GM18499 (cell line): ENCODE results near the gene PPP1CB.

ENCODE experiments used
- ATAC-seq: cut with Tn5 transposase; IDR thresholded peaks from one replicate; pipeline ENCODE4 v1.9.1; 2021; ENCODE audit warnings: moderate number of reproducible peaks; ENCODE audit not compliant: insufficient read depth, unreplicated experiment

The PPP1CB gene

GRCh38 chr2:28751252-28751955, at the start of gene PPP1CB:
TSS of gene PPP1CB (plus strand) at chr2:28751830. CDS start at chr2:28752125, 295 bp downstream.
- peak; percentile 58 for ATAC-seq

GRCh38 chr2:28702415-28702861, 49.2 kb upstream of the PPP1CB start:
- no peak for ATAC-seq

GRCh38 chr2:28702878-28703277, 48.8 kb upstream of the PPP1CB start:
- no peak for ATAC-seq

- ATAC-seq = no peak
These were observed 47.0 kb upstream of the PPP1CB start for GRCh38 chr2:28704621-28705020.

- no peak for ATAC-seq
These were observed 45.7 kb upstream of the PPP1CB start for GRCh38 chr2:28705751-28706440.

- ATAC-seq = no peak
These were observed 44.0 kb upstream of the PPP1CB start for GRCh38 chr2:28707592-28707991.

- no peak for ATAC-seq
These were observed 42.5 kb upstream of the PPP1CB start for GRCh38 chr2:28709101-28709500.

- no peak for ATAC-seq
These were observed 41.1 kb upstream of the PPP1CB start for GRCh38 chr2:28710545-28710944.

- no peak for ATAC-seq
These were observed 37.9 kb upstream of the PPP1CB start for GRCh38 chr2:28713577-28714298.

- ATAC-seq = no peak
These were observed 35.3 kb upstream of the PPP1CB start for GRCh38 chr2:28716265-28716865.

GRCh38 chr2:28717339-28717758, 34.3 kb upstream of the PPP1CB start:
- no peak for ATAC-seq

GRCh38 chr2:28720345-28720744, 31.3 kb upstream of the PPP1CB start:
- ATAC-seq = no peak

- ATAC-seq = no peak
These were observed 29.9 kb upstream of the PPP1CB start for GRCh38 chr2:28721601-28722191.

GRCh38 chr2:28725021-28725711, 26.5 kb upstream of the PPP1CB start:
- ATAC-seq = no peak

- ATAC-seq = no peak
These were observed 25.5 kb upstream of the PPP1CB start for GRCh38 chr2:28726177-28726576.

- ATAC-seq = no peak
These were observed 21.9 kb upstream of the PPP1CB start for GRCh38 chr2:28729698-28730097.

- ATAC-seq = no peak
These were observed 20.9 kb upstream of the PPP1CB start for GRCh38 chr2:28730641-28731146.

GRCh38 chr2:28735511-28735910, 16.1 kb upstream of the PPP1CB start:
- no peak for ATAC-seq

- no peak for ATAC-seq
These were observed 15.6 kb upstream of the PPP1CB start for GRCh38 chr2:28736034-28736433.

GRCh38 chr2:28737655-28738054, 14.0 kb upstream of the PPP1CB start:
- ATAC-seq = no peak
